Germinal center (tissue), 1 donor: ENCODE results near the gene MYOM3.
"Not testable (repeated sequence)": the region's sequence is repeated elsewhere in the genome, so short reads cannot be mapped to it uniquely, and the experiment has no call there.

Source experiments
- DNase-seq: peaks from one replicate; pipeline ENCODE4 v3.0.0; 2012; ENCODE audit warnings: mixed read lengths, low spot score

MYOM3 gene

GRCh38 chr1:24030976-24031516 is 80.9 kb downstream of the MYOM3 start:
- not testable (repeated sequence) for DNase-seq

- peak; percentile 32 for DNase-seq
Observed at GRCh38 chr1:24027838-24028468, 84.0 kb downstream of the MYOM3 start.

- no peak for DNase-seq
Observed at GRCh38 chr1:24022581-24023361, 89.2 kb downstream of the MYOM3 start.

GRCh38 chr1:24021403-24022266 is 90.3 kb downstream of the MYOM3 start:
- DNase-seq, result no peak

GRCh38 chr1:24020470-24020869 is 91.5 kb downstream of the MYOM3 start:
- DNase-seq, result no peak

GRCh38 chr1:24020025-24020424 is 91.9 kb downstream of the MYOM3 start:
- no peak for DNase-seq

GRCh38 chr1:24018611-24019580 is 93.0 kb downstream of the MYOM3 start:
- no peak for DNase-seq

- no peak for DNase-seq
Observed at GRCh38 chr1:24015221-24016210, 96.4 kb downstream of the MYOM3 start.

GRCh38 chr1:24012878-24013277 is 99.1 kb downstream of the MYOM3 start:
- not testable (repeated sequence) for DNase-seq

- DNase-seq, result no peak
Observed at GRCh38 chr1:24010650-24011049, 101.3 kb downstream of the MYOM3 start.

GRCh38 chr1:24009406-24009805 is 102.5 kb downstream of the MYOM3 start:
- DNase-seq, result no peak

GRCh38 chr1:24008574-24009184 is 103.3 kb downstream of the MYOM3 start:
- not testable (repeated sequence) for DNase-seq

GRCh38 chr1:24007079-24007478 is 104.9 kb downstream of the MYOM3 start:
- DNase-seq, result no peak
